Spleen (tissue), 3 donors: Measurements from ENCODE around the gene ZNF648.

Experiments
- POLR2A ChIP-seq, 3 donors: fragments of 450-650 bp; IDR thresholded peaks; one replicate each; pipeline ENCODE4 v1.5.1; 2017; ENCODE audit warnings: antibody characterized with exemption in 3 of 3, mild to moderate bottlenecking in 1 of 3
- POLR2AphosphoS5 ChIP-seq, 3 donors: sonication (generic); formaldehyde crosslinking; IDR thresholded peaks; one replicate each; pipeline ENCODE4 v1.5.1; 2017; ENCODE audit warnings: antibody characterized with exemption in 3 of 3

- TF ChIP-seq POLR2AphosphoS5 (IDR thresholded peaks at IDR 0.05) (no peak), POLR2A (IDR thresholded peaks at IDR 0.05) (no peak)
Observed at GRCh38 chr1:182086620-182087019, 25.1 kb upstream of the ZNF648 start.
